GM18499 (cell line): ENCODE results near the gene MYF5.
A peak's percentile ranks its signal among the peaks of the same experiment; 100 is the strongest.

Source experiments
- ATAC-seq: cut with Tn5 transposase; IDR thresholded peaks from one replicate; pipeline ENCODE4 v1.9.1; 2021; ENCODE audit warnings: moderate number of reproducible peaks; ENCODE audit not compliant: insufficient read depth, unreplicated experiment

Gene MYF5

GRCh38 chr12:80756875-80757274 lies 40.2 kb downstream of the MYF5 start:
- ATAC-seq = no peak

GRCh38 chr12:80761838-80762237 lies 45.1 kb downstream of the MYF5 start:
- ATAC-seq = no peak

- ATAC-seq = no peak
Observed at GRCh38 chr12:80763874-80764273, 47.2 kb downstream of the MYF5 start.

GRCh38 chr12:80766210-80766609 lies 49.5 kb downstream of the MYF5 start:
- no peak for ATAC-seq

GRCh38 chr12:80766897-80767296 lies 50.2 kb downstream of the MYF5 start:
- ATAC-seq = peak; percentile 93
